ENCODE measurements around the gene IVNS1ABP. TPM values are rescaled to one million over a fixed set of nuclear protein-coding genes. Genes with fewer than 3 reads are reported as not detected.

Gene IVNS1ABP
- total and polyA plus RNA-seq, 2 of the 13 experiments (the other 11 are each of a cell fraction or from before 2014, with no cell fraction given): 49.1 to 51.7 TPM

DNA sequence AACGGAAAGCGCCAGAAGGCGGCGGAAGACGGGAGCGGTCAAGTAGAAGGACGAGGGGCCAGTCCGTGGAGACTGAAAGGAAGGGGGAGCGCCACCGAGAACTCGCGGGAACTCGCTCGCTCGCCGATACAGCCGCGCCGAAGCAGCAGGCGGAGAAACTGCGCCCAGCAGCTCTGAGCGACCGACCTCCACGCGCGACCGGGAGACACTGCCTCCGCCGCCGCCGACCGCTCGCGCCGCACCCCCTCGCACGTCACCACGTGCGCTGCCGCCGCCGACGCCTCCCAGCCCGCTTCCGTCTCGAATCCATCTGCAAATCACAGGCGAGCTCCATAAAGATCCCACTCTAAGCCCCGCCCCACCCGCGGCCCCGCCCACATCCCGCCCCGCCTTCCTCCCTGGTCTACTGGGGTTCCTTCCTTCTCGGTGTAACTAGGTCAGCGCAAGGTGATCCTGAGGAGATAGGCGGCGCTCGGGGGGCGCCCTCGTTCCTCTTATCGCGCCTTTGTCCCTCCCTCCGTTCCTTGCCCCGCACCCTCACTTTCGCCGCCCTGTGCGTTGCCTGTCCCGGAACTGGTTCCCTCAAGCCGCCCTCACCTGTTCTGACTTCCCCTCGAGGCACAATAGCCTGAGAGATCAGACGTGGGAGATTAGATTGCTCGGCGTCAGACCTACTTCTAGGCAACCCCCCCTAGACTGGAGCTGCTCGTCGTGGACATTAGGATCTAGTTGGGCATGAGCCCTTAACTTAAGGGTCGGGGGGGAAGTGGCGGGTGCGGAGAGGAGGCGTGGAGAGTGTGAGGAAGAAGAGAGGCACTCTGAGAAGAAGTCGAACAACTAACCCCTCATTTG lies at the start of gene IVNS1ABP (continued):
- no peak for TF ChIP-seq DPF2 (CRISPR knock-in tag; IDR thresholded peaks at IDR 0.05; ENCODE audit: borderline replicate concordance, low read depth)
- TF ChIP-seq, protein P1, sequence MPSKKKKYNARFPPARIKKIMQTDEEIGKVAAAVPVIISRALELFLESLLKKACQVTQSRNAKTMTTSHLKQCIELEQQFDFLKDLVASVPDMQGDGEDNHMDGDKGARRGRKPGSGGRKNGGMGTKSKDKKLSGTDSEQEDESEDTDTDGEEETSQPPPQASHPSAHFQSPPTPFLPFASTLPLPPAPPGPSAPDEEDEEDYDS (CRISPR knock-in tag; IDR thresholded peaks at IDR 0.05): peak; percentile 51; the same call in 1 of the 2 replicates
- TF ChIP-seq NPAS2 (CRISPR knock-in tag; IDR thresholded peaks at IDR 0.05; ENCODE audit: borderline replicate concordance): no peak
- TF ChIP-seq HOXA9 (CRISPR knock-in tag; IDR thresholded peaks at IDR 0.05; ENCODE audit: borderline replicate concordance): no peak
- no peak for TF ChIP-seq MEF2D (CRISPR knock-in tag; IDR thresholded peaks at IDR 0.05)
- peak; percentile 26; the same call in 1 of the 2 replicates for TF ChIP-seq PHF20 (CRISPR knock-in tag; IDR thresholded peaks at IDR 0.05)
- 0 out of 2 replicates have a peak, but pooled peaks have one; percentile 40 for TF ChIP-seq ZNF232 (CRISPR knock-in tag; IDR thresholded peaks at IDR 0.05; ENCODE audit: borderline replicate concordance)
- no peak for TF ChIP-seq ZNF83 (CRISPR knock-in tag; IDR thresholded peaks at IDR 0.05; ENCODE audit: borderline replicate concordance)
- TF ChIP-seq, protein P2, sequence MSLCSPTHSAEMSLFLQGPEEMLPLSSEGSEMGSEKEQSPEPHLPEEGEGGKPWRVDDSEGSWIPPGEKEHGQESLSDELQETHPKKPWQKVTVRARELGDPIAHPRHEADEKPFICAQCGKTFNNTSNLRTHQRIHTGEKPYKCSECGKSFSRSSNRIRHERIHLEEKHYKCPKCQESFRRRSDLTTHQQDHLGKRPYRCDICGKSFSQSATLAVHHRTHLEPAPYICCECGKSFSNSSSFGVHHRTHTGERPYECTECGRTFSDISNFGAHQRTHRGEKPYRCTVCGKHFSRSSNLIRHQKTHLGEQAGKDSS (CRISPR knock-in tag; IDR thresholded peaks at IDR 0.05; ENCODE audit: borderline replicate concordance, low read depth): no peak; the same call in 1 of the 2 replicates
- 0 out of 2 replicates have a peak, but pooled peaks have one; percentile 41 for TF ChIP-seq HDAC2 (CRISPR knock-in tag; IDR thresholded peaks at IDR 0.05)
- 0 out of 2 replicates have a peak, but pooled peaks have one; percentile 59 for TF ChIP-seq GATA4 (IDR thresholded peaks at IDR 0.05; ENCODE audit: borderline replicate concordance, low read depth)
- TF ChIP-seq, protein P3, sequence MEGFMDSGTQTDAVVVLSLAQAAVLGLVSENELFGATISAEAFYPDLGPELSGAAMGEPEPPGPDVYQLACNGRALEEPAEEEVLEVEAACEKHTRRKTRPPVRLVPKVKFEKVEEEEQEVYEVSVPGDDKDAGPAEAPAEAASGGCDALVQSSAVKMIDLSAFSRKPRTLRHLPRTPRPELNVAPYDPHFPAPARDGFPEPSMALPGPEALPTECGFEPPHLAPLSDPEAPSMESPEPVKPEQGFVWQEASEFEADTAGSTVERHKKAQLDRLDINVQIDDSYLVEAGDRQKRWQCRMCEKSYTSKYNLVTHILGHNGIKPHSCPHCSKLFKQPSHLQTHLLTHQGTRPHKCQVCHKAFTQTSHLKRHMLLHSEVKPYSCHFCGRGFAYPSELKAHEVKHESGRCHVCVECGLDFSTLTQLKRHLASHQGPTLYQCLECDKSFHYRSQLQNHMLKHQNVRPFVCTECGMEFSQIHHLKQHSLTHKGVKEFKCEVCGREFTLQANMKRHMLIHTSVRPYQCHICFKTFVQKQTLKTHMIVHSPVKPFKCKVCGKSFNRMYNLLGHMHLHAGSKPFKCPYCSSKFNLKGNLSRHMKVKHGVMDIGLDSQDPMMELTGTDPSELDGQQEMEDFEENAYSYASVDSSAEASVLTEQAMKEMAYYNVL (CRISPR knock-in tag; IDR thresholded peaks at IDR 0.05; ENCODE audit: borderline replicate concordance): peak; percentile 4; the same call in 1 of the 2 replicates
- TF ChIP-seq MED1 (CRISPR knock-in tag; IDR thresholded peaks at IDR 0.05): no peak; the same call in 1 of the 2 replicates
- TF ChIP-seq, protein P4, sequence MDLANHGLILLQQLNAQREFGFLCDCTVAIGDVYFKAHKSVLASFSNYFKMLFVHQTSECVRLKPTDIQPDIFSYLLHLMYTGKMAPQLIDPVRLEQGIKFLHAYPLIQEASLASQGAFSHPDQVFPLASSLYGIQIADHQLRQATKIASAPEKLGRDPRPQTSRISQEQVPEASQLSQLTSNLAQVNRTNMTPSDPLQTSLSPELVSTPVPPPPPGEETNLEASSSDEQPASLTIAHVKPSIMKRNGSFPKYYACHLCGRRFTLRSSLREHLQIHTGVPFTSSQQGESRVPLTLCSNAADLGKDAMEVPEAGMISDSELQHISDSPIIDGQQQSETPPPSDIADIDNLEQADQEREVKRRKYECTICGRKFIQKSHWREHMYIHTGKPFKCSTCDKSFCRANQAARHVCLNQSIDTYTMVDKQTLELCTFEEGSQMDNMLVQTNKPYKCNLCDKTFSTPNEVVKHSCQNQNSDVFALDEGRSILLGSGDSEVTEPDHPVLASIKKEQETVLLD (CRISPR knock-in tag; IDR thresholded peaks at IDR 0.05; ENCODE audit: low read depth): no peak
- TF ChIP-seq ZNF563 (CRISPR knock-in tag; IDR thresholded peaks at IDR 0.05): peak; percentile 84; the same call in 1 of the 2 replicates
- peak; percentile 77 for TF ChIP-seq SPEN (CRISPR knock-in tag; IDR thresholded peaks at IDR 0.05; ENCODE audit: low read depth)
- no peak for TF ChIP-seq RARA (CRISPR knock-in tag; IDR thresholded peaks at IDR 0.05)
- no peak for TF ChIP-seq CREM (IDR thresholded peaks at IDR 0.05)
- no peak for TF ChIP-seq CREM (CRISPR knock-in tag; IDR thresholded peaks at IDR 0.05)
- TF ChIP-seq, protein P5, sequence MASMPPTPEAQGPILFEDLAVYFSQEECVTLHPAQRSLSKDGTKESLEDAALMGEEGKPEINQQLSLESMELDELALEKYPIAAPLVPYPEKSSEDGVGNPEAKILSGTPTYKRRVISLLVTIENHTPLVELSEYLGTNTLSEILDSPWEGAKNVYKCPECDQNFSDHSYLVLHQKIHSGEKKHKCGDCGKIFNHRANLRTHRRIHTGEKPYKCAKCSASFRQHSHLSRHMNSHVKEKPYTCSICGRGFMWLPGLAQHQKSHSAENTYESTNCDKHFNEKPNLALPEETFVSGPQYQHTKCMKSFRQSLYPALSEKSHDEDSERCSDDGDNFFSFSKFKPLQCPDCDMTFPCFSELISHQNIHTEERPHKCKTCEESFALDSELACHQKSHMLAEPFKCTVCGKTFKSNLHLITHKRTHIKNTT (CRISPR knock-in tag; IDR thresholded peaks at IDR 0.05): no peak
- 0 out of 2 replicates have a peak, but pooled peaks have one; percentile 32 for TF ChIP-seq ZNF572 (CRISPR knock-in tag; IDR thresholded peaks at IDR 0.05)
- no peak for TF ChIP-seq NCOA1 (CRISPR knock-in tag; IDR thresholded peaks at IDR 0.05)
- no peak for TF ChIP-seq KDM5A (IDR thresholded peaks at IDR 0.05; ENCODE audit: borderline replicate concordance, low read length)

Data from HepG2 (cell line).